SU-DHL-6 (cell line): ENCODE results near the gene GEMIN8.

Experiments
- CTCF ChIP-seq: fragments of 200-600 bp; sonication (generic); IDR thresholded peaks from one replicate; pipeline ENCODE4 v1.5.1; 2017; ENCODE audit warnings: antibody characterized with exemption, mild to moderate bottlenecking, low read length, moderate library complexity; ENCODE audit not compliant: insufficient read depth, poor library complexity, severe bottlenecking
- EZH2phosphoT487 ChIP-seq: fragments of 200-600 bp; sonication (generic), shearing (Covaris generic); conservative IDR thresholded peaks from 2 replicates; pipeline ENCODE4 v1.6.1; 2018; ENCODE audit warnings: mild to moderate bottlenecking, antibody characterized with exemption, low read length, moderate library complexity, mixed read lengths

- TF ChIP-seq CTCF (no peak), EZH2phosphoT487 (no peak)
Measured at GRCh38 chrX:14003028-14003427, 26.7 kb downstream of the GEMIN8 start.
